Activated T-helper 2 cell treated with anti-CD3 and anti-CD28 coated beads, Interferon-gamma antibody, Interleukin-2, Interleukin-4, amounts not matched to agents 10 μg/mL and 5 μg/mL and 100 μg/mL, durations not matched to agents 14 hours and 24 hours and 36 hours (primary cell): Measurements from ENCODE around the gene HNMT. TPM values are rescaled to one million over a fixed set of nuclear protein-coding genes. Genes with fewer than 3 reads are reported as not detected.

ENCODE experiments used
- DNase-seq: peaks from one replicate; pipeline ENCODE4 v3.0.0; 2021; ENCODE audit warnings: low spot score
- H3K27ac Mint-ChIP-seq: one replicate; pipeline ENCODE4 v1.8.0; 2021; ENCODE audit warnings: mixed read lengths
- H3K27me3 Mint-ChIP-seq: one replicate; pipeline ENCODE4 v1.8.0; 2021; ENCODE audit warnings: low read depth, mixed read lengths
- H3K36me3 Mint-ChIP-seq: one replicate; pipeline ENCODE4 v1.8.0; 2021; ENCODE audit warnings: low read depth, mixed read lengths
- H3K4me1 Mint-ChIP-seq: one replicate; pipeline ENCODE4 v1.8.0; 2021; ENCODE audit warnings: low read depth, mixed read lengths
- H3K4me3 Mint-ChIP-seq: one replicate; pipeline ENCODE4 v1.8.0; 2021; ENCODE audit warnings: low read depth, mild to moderate bottlenecking, moderate library complexity, mixed read lengths
- H3K9me3 Mint-ChIP-seq: one replicate; pipeline ENCODE4 v1.8.0; 2021; ENCODE audit warnings: mixed read lengths
- intact Hi-C: fragments of 100-400 bp; cut with micrococcal nuclease; formaldehyde crosslinking; loops from one replicate; pipeline ENCODE4 v1.15.1; 2023
- total RNA-seq: library from RNA; stranded (reverse); gene quantifications from 2 replicates; pipeline ENCODE4 v1.2.3, GENCODE V29; 2022

The HNMT gene
- total RNA-seq, 1 donor from 2014 or later = not detected

DNA sequence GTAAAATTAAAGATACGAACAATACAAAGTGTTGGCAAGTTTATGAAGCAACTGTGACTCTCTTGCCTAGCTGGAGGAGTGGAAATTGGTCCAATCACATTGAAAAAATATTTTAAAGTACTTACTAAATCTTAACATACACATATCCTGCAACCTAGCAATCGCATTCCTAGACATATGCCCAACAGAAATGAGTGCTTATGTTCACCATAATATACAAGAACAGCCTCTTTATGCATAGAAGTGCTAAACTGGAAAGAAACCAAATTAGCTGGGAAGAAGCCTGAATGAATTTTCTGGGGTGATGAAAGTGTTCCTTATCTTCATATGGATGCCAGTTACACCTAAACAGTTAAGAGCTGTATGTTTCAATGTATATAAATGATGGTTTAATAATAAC lies 98.9 kb downstream of the HNMT start:
- Mint-ChIP-seq H3K9me3 (no peaks in the 10 kb centered on the region), H3K4me1 (no peaks in the 10 kb centered on the region), H3K27me3 (no peaks in the 10 kb centered on the region), H3K27ac (no peak overlapping the region), H3K4me3 (no peak overlapping the region), H3K36me3 (no peaks in the 10 kb centered on the region)
- intact Hi-C loops = no loop called here
- no peak for DNase-seq
